Endodermal cell (in vitro differentiated cells): ENCODE data around the gene RAG2. TPM values are rescaled to one million over a fixed set of nuclear protein-coding genes. Genes with fewer than 3 reads are reported as not detected.

ENCODE experiments used
- DNase-seq: peaks from one replicate; pipeline ENCODE4 v3.0.0-alpha.2; 2017
- H3K27ac ChIP-seq: 2 replicates; pipeline ENCODE4 v1.5.1; 2013; ENCODE audit warnings: mild to moderate bottlenecking, low read depth, low read length, moderate library complexity
- H3K27me3 ChIP-seq: 2 replicates; pipeline ENCODE4 v1.6.1; 2013; ENCODE audit warnings: mild to moderate bottlenecking, low read length, moderate library complexity; ENCODE audit not compliant: insufficient read depth, control insufficient read depth, poor library complexity, severe bottlenecking
- H3K36me3 ChIP-seq: 2 replicates; pipeline ENCODE4 v1.7.0; 2013; ENCODE audit warnings: mild to moderate bottlenecking, low read length, moderate library complexity; ENCODE audit not compliant: control insufficient read depth, insufficient read depth
- H3K4me1 ChIP-seq: one replicate; pipeline ENCODE4 v1.7.0; 2013; ENCODE audit warnings: low read length; ENCODE audit not compliant: control insufficient read depth, insufficient read depth
- H3K4me3 ChIP-seq: 2 replicates; pipeline ENCODE4 v1.5.1; 2013; ENCODE audit warnings: mild to moderate bottlenecking, low read length, moderate library complexity
- H3K9ac ChIP-seq: 2 replicates; pipeline ENCODE4 v1.6.1; 2013; ENCODE audit warnings: mild to moderate bottlenecking, low read length, moderate library complexity; ENCODE audit not compliant: poor library complexity, severe bottlenecking; ENCODE audit errors: extremely low read depth
- H3K9me3 ChIP-seq: 2 replicates; pipeline ENCODE4 v1.6.1; 2013; ENCODE audit warnings: mild to moderate bottlenecking, low read length, moderate library complexity; ENCODE audit not compliant: control insufficient read depth
- H3K27ac Mint-ChIP-seq: 2 replicates; pipeline ENCODE4 v1.8.0; 2020; ENCODE audit warnings: mixed read lengths
- H3K27me3 Mint-ChIP-seq: 2 replicates; pipeline ENCODE4 v1.8.0; 2021; ENCODE audit warnings: mild to moderate bottlenecking, mixed read lengths; ENCODE audit not compliant: insufficient read depth
- H3K36me3 Mint-ChIP-seq: 2 replicates; pipeline ENCODE4 v1.8.0; 2020; ENCODE audit warnings: low read depth, mixed read lengths
- H3K4me1 Mint-ChIP-seq: 2 replicates; pipeline ENCODE4 v1.8.0; 2020; ENCODE audit warnings: mixed read lengths
- H3K4me3 Mint-ChIP-seq: 2 replicates; pipeline ENCODE4 v1.8.0; 2020; ENCODE audit warnings: mild to moderate bottlenecking, moderate library complexity, mixed read lengths
- H3K9me3 Mint-ChIP-seq: 2 replicates; pipeline ENCODE4 v1.8.0; 2020; ENCODE audit warnings: mild to moderate bottlenecking, mixed read lengths
- CTCF ChIP-seq: fragments of 200-600 bp; sonication (generic); conservative IDR thresholded peaks from 2 replicates; pipeline ENCODE4 v1.5.0; 2021; ENCODE audit warnings: antibody characterized with exemption, mild to moderate bottlenecking
- WGBS, 2 experiments: methylation state at CpG; one replicate each; pipeline versions ENCODE4 v1.1.5 to v1.1.7; 2013; ENCODE audit warnings: missing lambda C conversion rate in 2 of 2, mixed read lengths in 1 of 2; ENCODE audit not compliant: insufficient coverage in 1 of 2, insufficient read length in 1 of 2; 5-methylcytosine and 5-hydroxymethylcytosine counted together
- total RNA-seq, 2 donors: library from RNA; stranded (reverse); fragmentation: NEBNext Ultra II Directional in 1 of 2; extraction: Animal tissue kit (Norgen Biotek cat#: 25700) in 1 of 2; gene quantifications; 2 replicates in 1 of 2; 3 replicates in 1 of 2; pipeline ENCODE4 v1.2.1, GENCODE V29; 2021

RAG2 gene
- total RNA-seq, 2 donors from 2014 or later: not detected

- H3K36me3 Mint-ChIP-seq: peaks cover 2% of the 10 kb centered on the region
- no peaks in the 10 kb centered on the region for H3K27me3 ChIP-seq
- no peak overlapping the region for H3K27ac ChIP-seq
- H3K4me3 ChIP-seq: no peak overlapping the region
- no peak overlapping the region for H3K4me3 Mint-ChIP-seq
- H3K9me3 Mint-ChIP-seq: peaks cover 2% of the 10 kb centered on the region
- H3K36me3 ChIP-seq: no peaks in the 10 kb centered on the region
- no peak overlapping the region for H3K27ac Mint-ChIP-seq
- no peaks in the 10 kb centered on the region for H3K4me1 ChIP-seq
- peaks cover 16% of the 10 kb centered on the region for H3K4me1 Mint-ChIP-seq
- DNase-seq: no peak
- no peaks in the 10 kb centered on the region for H3K27me3 Mint-ChIP-seq
- WGBS, 2 experiments: 85% methylated on average over 1 to 3 of the region's 3 CpGs
- no peaks in the 10 kb centered on the region for H3K9me3 ChIP-seq
- no peak overlapping the region for H3K9ac ChIP-seq
- TF ChIP-seq CTCF: no peak
Observed at GRCh38 chr11:36618363-36619047, 20.5 kb upstream of the RAG2 start.

DNA sequence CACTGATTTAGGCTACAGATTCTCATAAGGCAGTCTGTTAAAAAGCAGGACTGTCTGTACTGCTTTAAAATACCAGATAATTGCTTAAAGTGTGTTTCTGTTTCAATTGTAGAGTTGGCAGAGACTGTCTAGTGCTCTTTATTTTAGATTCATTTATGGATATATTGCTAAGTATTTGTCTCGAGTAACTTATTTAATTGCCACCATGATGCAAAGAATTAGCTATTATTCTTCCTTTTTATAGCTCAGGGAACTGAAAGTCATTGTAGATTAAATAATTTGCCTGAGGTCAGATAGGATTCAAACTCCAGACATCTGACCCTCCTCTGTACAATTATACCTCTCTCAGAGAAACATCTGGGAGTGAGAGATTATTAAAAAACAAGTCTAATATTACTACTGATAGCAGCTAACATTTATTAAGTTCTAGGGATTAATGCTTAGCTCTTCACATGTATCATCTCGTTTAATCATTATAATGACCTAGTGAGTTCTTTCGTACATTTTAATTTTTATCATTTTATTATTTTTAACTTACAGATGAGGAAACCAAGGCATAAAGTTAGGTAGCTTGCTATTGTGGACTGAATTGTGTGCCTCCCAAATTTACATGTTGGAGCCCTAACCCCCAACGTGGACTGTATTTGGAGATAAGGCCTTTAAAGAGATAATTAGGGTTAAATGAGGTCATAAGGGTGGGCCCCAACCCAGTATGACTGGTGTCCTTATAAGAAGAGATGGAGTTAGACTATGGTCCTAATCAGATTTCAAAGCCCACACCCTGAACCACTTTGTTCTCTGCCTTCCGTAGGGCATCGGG, 19.7 kb upstream of the RAG2 start:
- H3K27me3 ChIP-seq: no peaks in the 10 kb centered on the region
- peaks cover 16% of the 10 kb centered on the region for H3K4me1 Mint-ChIP-seq
- DNase-seq: no peak
- H3K4me3 Mint-ChIP-seq: no peak overlapping the region
- peaks cover 4% of the 10 kb centered on the region for H3K36me3 Mint-ChIP-seq
- no peak for TF ChIP-seq CTCF
- 93 to 100% methylated on average over 1 to 5 of the region's 6 CpGs for WGBS, 2 experiments
- no peak overlapping the region for H3K4me3 ChIP-seq
- no peak overlapping the region for H3K9ac ChIP-seq
- H3K9me3 ChIP-seq: no peaks in the 10 kb centered on the region
- H3K4me1 ChIP-seq: no peaks in the 10 kb centered on the region
- no peak overlapping the region for H3K27ac ChIP-seq
- H3K9me3 Mint-ChIP-seq: peaks cover 3% of the 10 kb centered on the region
- H3K36me3 ChIP-seq: no peaks in the 10 kb centered on the region
- H3K27me3 Mint-ChIP-seq: no peaks in the 10 kb centered on the region
- no peak overlapping the region for H3K27ac Mint-ChIP-seq

GRCh38 chr11:36615826-36616225, 17.8 kb upstream of the RAG2 start:
- DNase-seq: no peak
- Mint-ChIP-seq H3K36me3 (peaks cover 4% of the 10 kb centered on the region), H3K27ac (no peak overlapping the region), H3K9me3 (peaks cover 3% of the 10 kb centered on the region), H3K27me3 (no peaks in the 10 kb centered on the region), H3K4me1 (peaks cover 16% of the 10 kb centered on the region), H3K4me3 (no peak overlapping the region)
- 77 to 96% methylated on average over 3 of the region's 3 CpGs for WGBS, 2 experiments
- H3K9ac ChIP-seq: no peak overlapping the region
- no peaks in the 10 kb centered on the region for H3K27me3 ChIP-seq
- no peaks in the 10 kb centered on the region for H3K36me3 ChIP-seq
- no peak overlapping the region for H3K4me3 ChIP-seq
- TF ChIP-seq CTCF: no peak
- H3K27ac ChIP-seq: no peak overlapping the region
- H3K9me3 ChIP-seq: no peaks in the 10 kb centered on the region
- H3K4me1 ChIP-seq: no peaks in the 10 kb centered on the region
